Measurements from ENCODE around the gene WDFY4.

Gene WDFY4

GRCh38 chr10:48773580-48773979 is 88.9 kb downstream of the WDFY4 start:
- no peak for DNase-seq

GRCh38 chr10:48774416-48775205 is 89.9 kb downstream of the WDFY4 start:
- no peak for DNase-seq

GRCh38 chr10:48775206-48775517 is 90.5 kb downstream of the WDFY4 start:
- DNase-seq: no peak

DNA sequence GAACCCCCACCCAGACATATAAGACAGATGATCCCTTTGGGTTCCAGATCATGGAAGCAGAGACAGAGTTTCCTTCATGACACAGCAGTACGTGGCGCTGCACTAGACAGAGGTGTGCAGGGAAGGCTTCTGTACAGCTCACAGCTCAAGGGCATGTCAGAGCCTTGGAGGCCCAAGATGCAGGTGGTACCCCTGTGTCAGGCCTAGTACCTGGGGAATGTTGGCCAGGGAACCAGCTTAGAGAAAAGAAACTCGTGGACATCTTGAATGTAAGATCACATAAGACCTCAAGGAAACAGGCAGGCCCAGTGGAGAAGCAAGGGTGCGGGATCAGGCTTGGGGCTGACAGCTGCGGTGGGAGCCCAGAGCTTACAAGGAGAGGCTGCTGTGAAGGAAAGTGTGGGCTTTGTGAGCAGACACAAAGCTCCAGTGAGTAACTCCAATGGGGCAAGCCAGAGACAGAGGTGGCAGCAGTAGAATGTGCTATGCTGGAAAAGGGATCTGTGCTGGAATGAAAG is 91.4 kb downstream of the WDFY4 start:
- no peak for DNase-seq

- no peak for DNase-seq
Measured at GRCh38 chr10:48776528-48776927, 91.9 kb downstream of the WDFY4 start.

- no peak for DNase-seq
Measured at GRCh38 chr10:48777110-48777509, 92.4 kb downstream of the WDFY4 start.

- no peak for DNase-seq
Measured at GRCh38 chr10:48778193-48778857, 93.7 kb downstream of the WDFY4 start.

DNA sequence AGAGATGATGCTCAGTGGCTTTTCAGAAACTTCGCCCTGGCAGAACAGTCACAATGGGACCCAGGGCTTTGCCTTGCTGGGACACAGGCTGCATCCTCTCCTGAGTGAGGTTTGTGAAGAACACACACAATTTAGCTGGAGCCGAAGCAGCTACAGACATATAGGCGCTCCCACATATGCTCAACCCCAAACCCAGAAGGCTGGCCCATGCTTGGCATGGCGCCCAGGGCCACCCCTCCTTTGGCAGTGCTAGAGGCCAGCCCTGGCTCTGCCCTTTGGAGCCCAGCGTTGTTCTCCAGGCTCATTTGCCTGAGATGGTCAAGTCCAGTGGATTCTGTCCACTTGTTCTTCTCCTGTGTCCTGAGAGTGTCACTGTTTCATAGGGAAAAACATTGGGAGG is 94.4 kb downstream of the WDFY4 start:
- no peak for DNase-seq

DNA sequence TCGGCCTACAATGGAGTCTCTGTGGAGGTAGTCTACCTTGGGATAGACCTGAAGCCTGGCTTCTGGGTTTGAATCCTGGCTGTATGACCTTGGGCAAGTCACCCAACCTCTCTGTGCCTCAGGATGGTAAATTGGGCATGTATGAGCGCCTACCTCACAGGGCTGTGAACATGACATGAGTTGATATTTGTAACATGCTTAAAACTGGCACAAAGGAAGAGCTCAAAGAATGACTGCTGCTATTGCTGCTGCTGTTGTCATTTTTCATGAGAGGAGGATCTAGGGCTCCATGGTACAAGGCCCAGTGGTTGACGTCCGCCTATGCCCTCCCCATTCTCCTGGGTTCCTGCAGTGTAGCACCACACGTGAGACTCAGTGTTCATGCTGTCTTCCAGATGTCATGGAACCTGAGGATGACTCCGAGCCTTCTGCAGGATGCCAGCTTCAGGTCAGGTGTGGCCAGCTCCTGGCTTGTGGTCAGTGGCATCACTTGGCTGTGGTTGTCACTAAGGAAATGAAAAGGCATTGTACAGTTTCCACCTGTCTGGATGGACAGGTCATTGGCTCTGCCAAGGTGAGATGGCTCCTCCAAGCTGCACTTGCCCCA is 95.0 kb downstream of the WDFY4 start:
- DNase-seq: no peak

GRCh38 chr10:48780341-48780740 is 95.7 kb downstream of the WDFY4 start:
- no peak for DNase-seq

DNA sequence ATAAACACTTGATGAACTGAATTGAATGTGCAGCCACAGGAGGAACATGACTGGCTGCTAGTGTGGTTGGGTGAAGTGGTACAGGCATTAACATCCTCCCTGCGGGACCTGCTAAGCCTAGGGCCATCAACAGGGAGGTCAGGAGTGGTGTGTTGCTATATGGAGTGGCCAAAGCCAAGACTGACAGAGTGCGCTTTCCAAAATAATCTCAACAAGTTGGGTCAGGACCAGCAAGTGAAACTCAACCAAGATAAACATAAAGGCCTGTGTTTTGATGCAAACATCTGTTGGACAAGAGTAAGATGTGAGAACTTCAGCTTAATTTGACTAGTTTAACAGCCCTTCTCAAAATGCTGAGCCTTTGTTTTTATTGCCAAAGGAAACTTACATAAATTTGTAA is 97.7 kb downstream of the WDFY4 start:
- no peak for DNase-seq

- no peak for DNase-seq
Measured at GRCh38 chr10:48784031-48784430, 99.4 kb downstream of the WDFY4 start.

DNA sequence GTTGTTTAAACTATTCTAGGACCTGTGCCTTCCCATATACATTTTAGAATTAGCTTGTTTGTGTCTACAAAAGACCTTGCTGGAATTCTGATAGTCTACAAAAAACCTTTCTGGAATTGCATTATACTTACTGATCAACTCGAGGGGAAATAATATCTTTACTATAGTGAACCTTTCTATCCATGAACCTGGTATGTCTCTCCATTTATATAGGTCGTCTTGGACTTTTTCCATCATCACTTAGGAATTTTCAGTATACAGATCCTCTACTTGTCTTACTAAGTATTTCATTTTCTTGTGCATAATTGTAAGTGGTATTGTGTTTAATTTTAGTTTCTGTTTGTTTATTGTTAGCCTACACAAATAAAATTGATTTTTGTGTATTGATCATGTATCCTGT is 101.1 kb downstream of the WDFY4 start:
- DNase-seq: no peak

DNA sequence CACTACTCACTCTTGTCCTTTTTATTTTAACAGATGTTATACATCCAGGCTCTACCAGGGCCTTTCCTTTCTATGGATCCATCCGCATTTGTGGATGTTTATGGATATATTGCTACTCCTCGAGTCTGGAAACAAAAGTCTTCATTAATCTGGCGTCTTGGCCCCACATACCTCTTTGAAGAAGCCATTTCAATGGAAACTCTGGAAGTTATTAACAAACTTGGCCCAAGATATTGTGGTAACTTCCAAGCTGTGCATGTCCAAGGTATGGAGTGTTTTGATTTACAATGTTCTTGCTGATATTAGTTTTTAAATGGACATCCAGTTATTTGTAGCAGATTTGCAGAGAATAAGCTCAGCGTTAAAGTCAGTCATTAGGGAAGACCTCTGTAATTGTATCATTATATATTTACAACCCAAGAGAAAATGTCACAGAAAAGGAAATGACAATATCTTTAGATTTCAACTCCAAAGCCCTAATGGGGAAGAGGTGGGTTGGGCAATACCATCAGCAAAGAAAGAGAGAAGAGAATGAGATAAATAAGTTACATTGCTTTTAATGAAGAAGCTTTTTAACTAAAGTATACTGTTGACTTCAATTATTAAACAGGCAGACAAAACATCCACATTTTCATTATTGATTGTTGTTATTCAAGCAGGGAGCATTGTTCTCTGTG is 102.1 kb downstream of the WDFY4 start:
- no peak for DNase-seq

DNA sequence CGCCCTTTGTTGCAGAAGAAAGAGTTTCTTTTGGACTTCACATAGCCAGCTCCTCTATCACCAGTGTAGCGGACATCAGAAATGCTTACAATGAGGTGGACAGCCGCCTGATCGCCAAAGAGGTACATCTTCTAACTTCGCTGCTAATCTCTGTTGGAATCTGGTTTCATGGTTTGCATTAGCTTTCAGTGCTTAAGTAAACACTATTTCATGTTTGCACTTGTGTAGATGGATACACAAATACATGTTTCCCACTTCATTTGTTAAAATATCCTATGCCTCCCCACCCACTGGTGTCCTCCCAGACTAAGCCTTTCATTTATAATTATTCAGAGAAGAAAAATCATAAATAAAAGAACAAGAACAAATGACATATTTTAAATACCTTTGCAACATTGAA is 103.9 kb downstream of the WDFY4 start:
- no peak for DNase-seq

GRCh38 chr10:48789486-48790456 is 105.1 kb downstream of the WDFY4 start:
- DNase-seq: no peak

GRCh38 chr10:48790457-48791044 is 105.9 kb downstream of the WDFY4 start:
- DNase-seq: no peak

DNA sequence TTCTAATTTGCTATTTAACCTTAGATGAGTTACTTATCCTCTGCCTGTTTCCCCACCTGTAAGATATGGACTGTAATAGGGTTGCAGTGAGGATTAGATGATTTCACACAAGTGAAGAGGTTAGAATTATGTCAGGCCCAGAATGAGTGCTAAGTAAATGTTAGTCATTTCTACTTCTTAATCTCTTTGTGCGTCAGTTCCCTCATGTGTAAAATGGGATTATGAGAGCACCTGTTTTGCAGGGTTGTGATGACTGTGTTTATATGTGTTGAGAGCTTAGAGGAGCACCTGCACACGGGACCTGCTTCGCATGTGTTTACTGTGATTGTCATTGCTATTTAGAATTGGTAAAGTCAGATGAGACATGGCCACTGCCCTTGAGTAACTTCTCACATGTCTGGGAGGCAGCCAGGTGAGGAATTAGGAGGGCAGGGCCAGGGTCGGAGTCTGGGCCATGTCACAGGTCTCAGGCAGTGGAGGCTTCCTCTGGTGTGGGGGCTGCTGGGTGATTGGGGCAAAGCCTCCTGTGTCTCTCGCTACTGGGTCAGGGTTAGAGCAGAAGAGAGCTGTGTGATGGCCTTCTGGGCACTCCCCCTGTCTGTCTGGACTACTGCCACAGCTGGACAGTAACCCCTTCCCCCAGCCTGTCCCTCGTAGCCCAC is 106.7 kb downstream of the WDFY4 start:
- no peak for DNase-seq

- no peak for DNase-seq
Measured at GRCh38 chr10:48792121-48792520, 107.4 kb downstream of the WDFY4 start.

GRCh38 chr10:48792687-48793096 is 108.0 kb downstream of the WDFY4 start:
- no peak for DNase-seq

DNA sequence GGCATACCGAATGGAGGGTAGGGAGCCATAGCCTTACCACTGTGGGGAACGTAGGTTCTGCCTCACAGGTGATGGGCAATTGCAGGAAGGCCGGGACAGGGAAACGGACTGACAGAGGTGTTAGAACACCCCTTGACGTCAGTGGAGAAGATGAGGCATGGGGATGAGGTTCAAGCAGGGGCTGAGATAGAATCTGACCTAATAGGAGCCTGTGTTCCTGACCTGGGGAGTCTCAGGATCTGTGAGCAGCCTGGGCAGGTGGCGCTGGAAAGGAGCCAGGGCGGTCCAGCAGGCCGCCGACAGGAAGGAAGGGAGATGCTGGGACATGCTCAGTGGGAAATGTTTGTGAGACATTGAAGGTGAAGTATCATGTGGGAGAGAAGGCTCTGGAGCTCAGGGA is 109.4 kb downstream of the WDFY4 start:
- no peak for DNase-seq

All from NCI-H1694 (cell line).